Effector memory CD4-positive, alpha-beta T cell (primary cell): ENCODE data around the gene FETUB.
"Not testable (repeated sequence)": the region's sequence is repeated elsewhere in the genome, so short reads cannot be mapped to it uniquely, and the experiment has no call there.

Source experiments
- DNase-seq, 3 donors: peaks; one replicate each; pipeline ENCODE4 v3.0.0-alpha.2; 2020
- H3K27ac ChIP-seq: 2 replicates; pipeline ENCODE4 v1.7.0; 2013; ENCODE audit warnings: mild to moderate bottlenecking, low read length, moderate library complexity; ENCODE audit not compliant: insufficient read depth, poor library complexity, severe bottlenecking
- H3K27me3 ChIP-seq: replicated peaks from 2 replicates; pipeline ENCODE4 v1.7.0; 2013; ENCODE audit warnings: mild to moderate bottlenecking, low read length; ENCODE audit not compliant: insufficient read depth, control insufficient read depth, poor library complexity, severe bottlenecking
- H3K36me3 ChIP-seq: 2 replicates; pipeline ENCODE4 v1.7.0; 2013; ENCODE audit warnings: mild to moderate bottlenecking, low read length, moderate library complexity; ENCODE audit not compliant: control insufficient read depth, insufficient read depth
- H3K4me1 ChIP-seq: 2 replicates; pipeline ENCODE4 v1.7.0; 2013; ENCODE audit warnings: low read length, mild to moderate bottlenecking; ENCODE audit not compliant: control insufficient read depth, insufficient read depth, poor library complexity, severe bottlenecking
- H3K4me3 ChIP-seq: 2 replicates; pipeline ENCODE4 v1.7.0; 2013; ENCODE audit warnings: low read length, low read depth, mild to moderate bottlenecking; ENCODE audit not compliant: insufficient read depth, poor library complexity, severe bottlenecking
- H3K9me3 ChIP-seq: 2 replicates; pipeline ENCODE4 v1.7.0; 2013; ENCODE audit warnings: mild to moderate bottlenecking, low read length, moderate library complexity; ENCODE audit not compliant: control insufficient read depth

FETUB gene

GRCh38 chr3:186634207-186634606 lies 6.0 kb upstream of the FETUB start:
- H3K9me3 ChIP-seq, DNase-seq, H3K4me3 ChIP-seq, H3K4me1 ChIP-seq, H3K27ac ChIP-seq, H3K36me3 ChIP-seq, H3K27me3 ChIP-seq: not testable (repeated sequence)

- Histone ChIP-seq H3K36me3 (no peaks in the 10 kb centered on the region), H3K9me3 (no peaks in the 10 kb centered on the region), H3K27me3 (no peaks in the 10 kb centered on the region), H3K4me1 (no peaks in the 10 kb centered on the region), H3K27ac (no peak overlapping the region), H3K4me3 (no peak overlapping the region)
- no peak for DNase-seq
Observed at GRCh38 chr3:186635532-186635931, 4.7 kb upstream of the FETUB start.

- H3K27ac ChIP-seq, result no peak overlapping the region
- H3K4me1 ChIP-seq, result no peaks in the 10 kb centered on the region
- H3K4me3 ChIP-seq, result no peak overlapping the region
- no peaks in the 10 kb centered on the region for H3K9me3 ChIP-seq
- H3K27me3 ChIP-seq, result no peaks in the 10 kb centered on the region
- DNase-seq, result no peak
- H3K36me3 ChIP-seq, result no peaks in the 10 kb centered on the region
Observed at GRCh38 chr3:186636536-186636935, 3.7 kb upstream of the FETUB start.

- H3K27me3 ChIP-seq, result no peaks in the 10 kb centered on the region
Observed at GRCh38 chr3:186637686-186638085, 2.5 kb upstream of the FETUB start.

GRCh38 chr3:186638259-186638658 lies 1.9 kb upstream of the FETUB start:
- Histone ChIP-seq H3K4me1 (no peaks in the 10 kb centered on the region), H3K9me3 (no peaks in the 10 kb centered on the region)
- DNase-seq, result no peak

More at GRCh38 chr3:186637686-186638085, 2.5 kb upstream of the FETUB start:
- Histone ChIP-seq H3K27ac (no peak overlapping the region), H3K4me3 (no peak overlapping the region), H3K4me1 (no peaks in the 10 kb centered on the region), H3K36me3 (no peaks in the 10 kb centered on the region), H3K9me3 (no peaks in the 10 kb centered on the region)
- DNase-seq, result no peak

GRCh38 chr3:186640473-186640818 lies 247 bp downstream of the FETUB start:
- Histone ChIP-seq H3K27me3 (no peaks in the 10 kb centered on the region), H3K9me3 (no peaks in the 10 kb centered on the region), H3K4me3 (no peak overlapping the region), H3K4me1 (no peaks in the 10 kb centered on the region), H3K27ac (no peak overlapping the region), H3K36me3 (no peaks in the 10 kb centered on the region)
- DNase-seq, result no peak

More at GRCh38 chr3:186638259-186638658, 1.9 kb upstream of the FETUB start:
- Histone ChIP-seq H3K36me3 (no peaks in the 10 kb centered on the region), H3K27ac (no peak overlapping the region), H3K4me3 (no peak overlapping the region), H3K27me3 (no peaks in the 10 kb centered on the region)

GRCh38 chr3:186640929-186641328 lies 730 bp downstream of the FETUB start:
- no peaks in the 10 kb centered on the region for H3K4me1 ChIP-seq

GRCh38 chr3:186642014-186642413 lies 1.8 kb downstream of the FETUB start:
- Histone ChIP-seq H3K9me3 (no peaks in the 10 kb centered on the region), H3K4me3 (no peak overlapping the region), H3K4me1 (no peaks in the 10 kb centered on the region), H3K27ac (no peak overlapping the region), H3K27me3 (no peaks in the 10 kb centered on the region), H3K36me3 (no peaks in the 10 kb centered on the region)
- DNase-seq, result no peak

More at GRCh38 chr3:186640929-186641328, 730 bp downstream of the FETUB start:
- Histone ChIP-seq H3K4me3 (no peak overlapping the region), H3K9me3 (no peaks in the 10 kb centered on the region), H3K27me3 (no peaks in the 10 kb centered on the region), H3K27ac (no peak overlapping the region), H3K36me3 (no peaks in the 10 kb centered on the region)
- no peak for DNase-seq

- no peaks in the 10 kb centered on the region for H3K36me3 ChIP-seq
- H3K27ac ChIP-seq, result no peak overlapping the region
Observed at GRCh38 chr3:186643493-186643892, 3.3 kb downstream of the FETUB start.

GRCh38 chr3:186644683-186645082 lies 4.5 kb downstream of the FETUB start:
- H3K27me3 ChIP-seq, result no peaks in the 10 kb centered on the region
- DNase-seq, result no peak
- H3K4me3 ChIP-seq, result no peak overlapping the region
- no peaks in the 10 kb centered on the region for H3K36me3 ChIP-seq
- no peak overlapping the region for H3K27ac ChIP-seq
- H3K9me3 ChIP-seq, result no peaks in the 10 kb centered on the region
- no peaks in the 10 kb centered on the region for H3K4me1 ChIP-seq

More at GRCh38 chr3:186643493-186643892, 3.3 kb downstream of the FETUB start:
- H3K9me3 ChIP-seq, result no peaks in the 10 kb centered on the region
- H3K27me3 ChIP-seq, result no peaks in the 10 kb centered on the region
- no peaks in the 10 kb centered on the region for H3K4me1 ChIP-seq
- no peak overlapping the region for H3K4me3 ChIP-seq
- DNase-seq, result no peak

GRCh38 chr3:186646106-186646505 lies 5.9 kb downstream of the FETUB start:
- H3K4me1 ChIP-seq, result no peaks in the 10 kb centered on the region
- H3K4me3 ChIP-seq, result no peak overlapping the region
- H3K9me3 ChIP-seq, result no peaks in the 10 kb centered on the region
- H3K36me3 ChIP-seq, result no peaks in the 10 kb centered on the region
- no peaks in the 10 kb centered on the region for H3K27me3 ChIP-seq
- DNase-seq, result no peak
- H3K27ac ChIP-seq, result no peak overlapping the region
